ENCODE measurements around the gene EDN2.

DNA sequence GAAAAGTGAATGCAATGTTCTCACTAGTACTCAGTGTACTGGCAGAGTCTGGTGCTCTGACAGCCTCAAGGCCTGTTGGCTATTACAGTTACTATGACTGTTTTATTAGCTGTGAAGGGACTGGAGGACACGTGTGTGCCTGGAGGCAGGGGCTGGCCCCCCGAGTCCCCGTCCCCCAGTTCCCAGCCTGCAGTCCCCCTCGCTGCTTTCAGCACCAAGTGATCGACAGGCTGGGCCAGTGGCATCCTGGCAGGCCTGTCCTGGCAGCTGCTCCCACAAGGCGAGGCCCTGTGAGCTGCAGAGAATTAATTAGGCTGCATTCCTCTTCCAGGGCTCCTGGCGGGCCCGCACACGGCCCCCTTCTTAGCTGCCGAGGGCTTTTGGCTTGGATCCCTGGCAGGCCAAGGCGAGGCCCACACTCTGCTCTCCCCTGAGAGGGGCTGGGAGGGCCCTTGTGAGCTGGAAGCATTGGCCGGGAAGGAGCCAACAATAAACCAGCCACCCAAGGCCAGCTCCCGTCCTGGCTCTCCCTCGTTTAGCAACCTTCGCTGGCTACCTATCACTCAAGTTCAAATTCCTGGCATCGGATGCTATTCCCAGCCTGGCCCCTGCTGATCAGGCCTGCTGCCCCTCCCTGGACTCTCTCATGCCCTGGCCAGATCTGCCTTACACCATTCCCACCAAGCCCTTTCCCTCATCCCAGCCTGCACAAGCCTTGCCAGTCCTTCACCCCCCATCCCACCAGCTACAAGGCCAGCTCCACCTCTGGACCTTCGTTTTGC, 9.8 kb downstream of the EDN2 start:
- TF ChIP-seq, protein P1, sequence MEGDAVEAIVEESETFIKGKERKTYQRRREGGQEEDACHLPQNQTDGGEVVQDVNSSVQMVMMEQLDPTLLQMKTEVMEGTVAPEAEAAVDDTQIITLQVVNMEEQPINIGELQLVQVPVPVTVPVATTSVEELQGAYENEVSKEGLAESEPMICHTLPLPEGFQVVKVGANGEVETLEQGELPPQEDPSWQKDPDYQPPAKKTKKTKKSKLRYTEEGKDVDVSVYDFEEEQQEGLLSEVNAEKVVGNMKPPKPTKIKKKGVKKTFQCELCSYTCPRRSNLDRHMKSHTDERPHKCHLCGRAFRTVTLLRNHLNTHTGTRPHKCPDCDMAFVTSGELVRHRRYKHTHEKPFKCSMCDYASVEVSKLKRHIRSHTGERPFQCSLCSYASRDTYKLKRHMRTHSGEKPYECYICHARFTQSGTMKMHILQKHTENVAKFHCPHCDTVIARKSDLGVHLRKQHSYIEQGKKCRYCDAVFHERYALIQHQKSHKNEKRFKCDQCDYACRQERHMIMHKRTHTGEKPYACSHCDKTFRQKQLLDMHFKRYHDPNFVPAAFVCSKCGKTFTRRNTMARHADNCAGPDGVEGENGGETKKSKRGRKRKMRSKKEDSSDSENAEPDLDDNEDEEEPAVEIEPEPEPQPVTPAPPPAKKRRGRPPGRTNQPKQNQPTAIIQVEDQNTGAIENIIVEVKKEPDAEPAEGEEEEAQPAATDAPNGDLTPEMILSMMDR (IDR thresholded peaks at IDR 0.05) = no peak
- TF ChIP-seq POLR2AphosphoS5 (IDR thresholded peaks at IDR 0.05) (no peak), POLR2A (IDR thresholded peaks at IDR 0.05) (no peak)

Data from breast epithelium (tissue), 3 donors.